Measurements from ENCODE around the gene SLC1A5.

Gene SLC1A5

GRCh38 chr19:46725859-46726393 lies 62.5 kb downstream of the SLC1A5 start:
- DNase-seq (ENCODE audit: low read depth, low spot score) = no peak

- no peak for DNase-seq (ENCODE audit: low read depth, low spot score)
Observed at GRCh38 chr19:46725036-46725820, 63.2 kb downstream of the SLC1A5 start.

All from smooth muscle cell of the brain vasculature (primary cell).